Adrenal gland (tissue), 5 donors: ENCODE measurements around the gene NBPF1.
"Not testable (repeated sequence)": the region's sequence is repeated elsewhere in the genome, so short reads cannot be mapped to it uniquely, and the experiment has no call there.

Experiments
- POLR2A ChIP-seq, 2 donors: fragments of 450-650 bp; IDR thresholded peaks; one replicate each; pipeline ENCODE4 v1.6.1; 2017; ENCODE audit warnings: antibody characterized with exemption in 2 of 2, mild to moderate bottlenecking in 2 of 2, moderate library complexity in 1 of 2
- TF ChIP-seq, protein P1 (sequence below), 6 experiments: fragments of 450-650 bp in 4 of 6; fragments of 200-600 bp in 2 of 6; sonication (generic) in 1 of 6; IDR thresholded peaks; 1 replicate in 5 of 6; 2 replicates in 1 of 6; pipeline versions ENCODE4 v1.5.1 to v1.8.0; 2016 to 2021; ENCODE audit warnings: antibody characterized with exemption in 6 of 6, mild to moderate bottlenecking in 2 of 6, moderate library complexity in 1 of 6
- donor health status: DM: no; HTN: no; CAD: no.

DNA sequence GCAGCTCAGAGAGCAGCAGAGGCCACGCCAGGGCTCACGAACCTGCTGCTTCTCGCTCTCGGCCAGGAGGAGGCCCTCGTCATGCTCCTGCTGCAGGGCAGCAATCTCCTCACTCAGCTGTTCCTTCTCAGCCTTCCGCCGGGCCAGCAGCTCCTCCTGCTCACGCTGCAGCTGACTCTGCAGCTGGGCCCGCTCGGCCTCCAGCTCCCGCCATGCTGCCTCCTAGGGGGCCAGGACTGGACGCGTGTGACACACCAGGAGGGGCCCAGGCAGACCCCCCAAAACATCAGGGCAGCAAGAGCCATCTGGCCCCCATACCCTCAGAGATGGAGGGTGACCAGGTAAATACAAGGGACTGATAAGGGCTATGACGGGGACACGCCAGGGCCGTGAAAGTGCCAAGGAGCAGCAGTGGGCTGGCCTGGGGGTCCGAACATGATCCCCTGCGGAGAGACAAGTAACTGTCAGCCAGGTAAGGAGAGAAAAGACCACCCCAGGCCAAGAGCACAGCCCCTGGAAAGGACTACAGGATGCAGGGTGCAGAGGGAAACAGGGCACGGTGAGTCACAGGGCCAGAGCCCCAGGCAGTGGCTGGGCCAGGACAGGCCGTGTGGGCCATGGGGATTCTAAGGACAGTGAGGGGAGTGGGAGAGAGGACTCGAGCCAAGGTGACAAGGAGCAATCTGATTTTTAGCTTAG, 6.6 kb upstream of the NBPF1 start:
- TF ChIP-seq, protein P1, sequence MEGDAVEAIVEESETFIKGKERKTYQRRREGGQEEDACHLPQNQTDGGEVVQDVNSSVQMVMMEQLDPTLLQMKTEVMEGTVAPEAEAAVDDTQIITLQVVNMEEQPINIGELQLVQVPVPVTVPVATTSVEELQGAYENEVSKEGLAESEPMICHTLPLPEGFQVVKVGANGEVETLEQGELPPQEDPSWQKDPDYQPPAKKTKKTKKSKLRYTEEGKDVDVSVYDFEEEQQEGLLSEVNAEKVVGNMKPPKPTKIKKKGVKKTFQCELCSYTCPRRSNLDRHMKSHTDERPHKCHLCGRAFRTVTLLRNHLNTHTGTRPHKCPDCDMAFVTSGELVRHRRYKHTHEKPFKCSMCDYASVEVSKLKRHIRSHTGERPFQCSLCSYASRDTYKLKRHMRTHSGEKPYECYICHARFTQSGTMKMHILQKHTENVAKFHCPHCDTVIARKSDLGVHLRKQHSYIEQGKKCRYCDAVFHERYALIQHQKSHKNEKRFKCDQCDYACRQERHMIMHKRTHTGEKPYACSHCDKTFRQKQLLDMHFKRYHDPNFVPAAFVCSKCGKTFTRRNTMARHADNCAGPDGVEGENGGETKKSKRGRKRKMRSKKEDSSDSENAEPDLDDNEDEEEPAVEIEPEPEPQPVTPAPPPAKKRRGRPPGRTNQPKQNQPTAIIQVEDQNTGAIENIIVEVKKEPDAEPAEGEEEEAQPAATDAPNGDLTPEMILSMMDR (IDR thresholded peaks at IDR 0.05): not testable (repeated sequence)
- TF ChIP-seq POLR2A (IDR thresholded peaks at IDR 0.05): not testable (repeated sequence)
